ENCODE results near the gene ERP44. TPM values are rescaled to one million over a fixed set of nuclear protein-coding genes. Genes with fewer than 3 reads are reported as not detected.

The ERP44 gene
- total RNA-seq, 1 donor from 2014 or later, result 18.0 TPM

DNA sequence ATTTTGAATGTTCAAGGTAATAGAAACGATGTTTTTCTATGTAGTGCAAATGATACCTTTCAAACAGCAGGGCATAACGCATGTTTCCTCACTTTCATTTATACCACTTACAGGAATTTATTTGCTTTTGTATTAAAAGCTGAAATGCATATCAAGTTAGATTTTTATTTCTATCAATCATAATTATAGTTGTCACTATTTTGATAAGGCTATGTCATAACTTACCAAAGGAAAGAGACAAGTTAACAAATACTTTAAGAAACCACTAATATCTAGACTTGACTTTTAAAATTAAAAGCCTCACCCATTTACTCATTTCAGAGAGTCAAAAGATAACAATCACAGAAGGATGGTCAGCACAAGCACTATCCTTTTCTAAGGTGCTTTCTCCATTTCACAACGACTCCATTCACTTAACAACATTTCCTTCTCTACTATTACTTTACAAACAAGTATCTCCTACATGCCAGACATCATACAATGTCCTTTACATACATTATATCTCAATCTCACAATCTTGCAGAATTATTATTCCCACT lies 12.6 kb downstream of the ERP44 start:
- no peak for TF ChIP-seq EZH2 (IDR thresholded peaks at IDR 0.05)
- no peak for TF ChIP-seq EZH2phosphoT487 (IDR thresholded peaks at IDR 0.05)
- TF ChIP-seq, protein P1, sequence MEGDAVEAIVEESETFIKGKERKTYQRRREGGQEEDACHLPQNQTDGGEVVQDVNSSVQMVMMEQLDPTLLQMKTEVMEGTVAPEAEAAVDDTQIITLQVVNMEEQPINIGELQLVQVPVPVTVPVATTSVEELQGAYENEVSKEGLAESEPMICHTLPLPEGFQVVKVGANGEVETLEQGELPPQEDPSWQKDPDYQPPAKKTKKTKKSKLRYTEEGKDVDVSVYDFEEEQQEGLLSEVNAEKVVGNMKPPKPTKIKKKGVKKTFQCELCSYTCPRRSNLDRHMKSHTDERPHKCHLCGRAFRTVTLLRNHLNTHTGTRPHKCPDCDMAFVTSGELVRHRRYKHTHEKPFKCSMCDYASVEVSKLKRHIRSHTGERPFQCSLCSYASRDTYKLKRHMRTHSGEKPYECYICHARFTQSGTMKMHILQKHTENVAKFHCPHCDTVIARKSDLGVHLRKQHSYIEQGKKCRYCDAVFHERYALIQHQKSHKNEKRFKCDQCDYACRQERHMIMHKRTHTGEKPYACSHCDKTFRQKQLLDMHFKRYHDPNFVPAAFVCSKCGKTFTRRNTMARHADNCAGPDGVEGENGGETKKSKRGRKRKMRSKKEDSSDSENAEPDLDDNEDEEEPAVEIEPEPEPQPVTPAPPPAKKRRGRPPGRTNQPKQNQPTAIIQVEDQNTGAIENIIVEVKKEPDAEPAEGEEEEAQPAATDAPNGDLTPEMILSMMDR (IDR thresholded peaks at IDR 0.05), result no peak
- Histone ChIP-seq H3K4me2 (no peak overlapping the region), H3K27ac (no peak overlapping the region), H2AFZ (replicated peaks) (no peak overlapping the region), H3F3A (ENCODE audit: low read depth) (no peaks in the 10 kb centered on the region), H3K4me3 (no peak overlapping the region), H3K4me1 (no peaks in the 10 kb centered on the region), H4K20me1 (ENCODE audit: low read depth) (peaks cover 12% of the 10 kb centered on the region), H3K9me3 (ENCODE audit: low read depth) (no peaks in the 10 kb centered on the region), H3K27me3 (no peaks in the 10 kb centered on the region), H3K79me2 (ENCODE audit: low read depth) (peaks cover 73% of the 10 kb centered on the region), H3K36me3 (no peaks in the 10 kb centered on the region), H3K9ac (no peak overlapping the region)
- DNase-seq (ENCODE audit: low spot score), result no peak
- Mint-ChIP-seq H3K4me3 (no peak overlapping the region), H3K27me3 (ENCODE audit: insufficient read depth, low read depth) (no peaks in the 10 kb centered on the region), H3K9me3 (no peaks in the 10 kb centered on the region), H3K27ac (no peak overlapping the region), H3K4me1 (peaks cover 3% of the 10 kb centered on the region), H3K36me3 (no peaks in the 10 kb centered on the region)

DNA sequence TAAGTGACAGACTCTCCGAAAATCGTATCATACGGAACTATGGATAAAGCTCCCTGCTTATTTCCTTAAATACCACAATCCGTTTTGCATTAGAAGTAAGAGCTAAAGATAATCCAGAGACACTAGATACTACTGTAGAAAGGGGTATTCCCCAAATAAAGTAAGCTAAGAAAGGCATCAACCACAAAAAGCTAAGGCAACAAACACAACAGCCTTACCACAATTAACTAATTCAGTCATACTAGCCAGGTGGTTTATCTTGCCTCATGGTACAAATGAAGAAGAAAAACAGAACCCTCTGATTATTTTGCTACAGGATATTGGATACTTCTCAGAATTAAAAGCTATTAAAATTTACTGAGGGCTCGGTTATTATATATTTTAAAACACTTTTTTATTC lies 14.1 kb downstream of the ERP44 start:
- peaks cover 9% of the 10 kb centered on the region for H4K20me1 ChIP-seq (ENCODE audit: low read depth)
- Mint-ChIP-seq H3K4me3 (no peak overlapping the region), H3K27me3 (ENCODE audit: insufficient read depth, low read depth) (no peaks in the 10 kb centered on the region), H3K27ac (no peak overlapping the region), H3K4me1 (peaks cover 3% of the 10 kb centered on the region), H3K36me3 (no peaks in the 10 kb centered on the region), H3K9me3 (no peaks in the 10 kb centered on the region)
- no peak overlapping the region for H3K9ac ChIP-seq
- no peaks in the 10 kb centered on the region for H3K9me3 ChIP-seq (ENCODE audit: low read depth)
- no peak for DNase-seq (ENCODE audit: low spot score)
- peaks cover 4% of the 10 kb centered on the region for H3K4me1 ChIP-seq
- peaks cover 72% of the 10 kb centered on the region for H3K79me2 ChIP-seq (ENCODE audit: low read depth)
- H3K27ac ChIP-seq, result no peak overlapping the region
- H3K27me3 ChIP-seq, result no peaks in the 10 kb centered on the region
- no peak overlapping the region for H3K4me2 ChIP-seq
- no peaks in the 10 kb centered on the region for H3F3A ChIP-seq (ENCODE audit: low read depth)
- H3K36me3 ChIP-seq, result no peaks in the 10 kb centered on the region
- no peak for TF ChIP-seq EZH2 (IDR thresholded peaks at IDR 0.05)
- no peak overlapping the region for H3K4me3 ChIP-seq
- H2AFZ ChIP-seq (replicated peaks), result no peak overlapping the region

DNA sequence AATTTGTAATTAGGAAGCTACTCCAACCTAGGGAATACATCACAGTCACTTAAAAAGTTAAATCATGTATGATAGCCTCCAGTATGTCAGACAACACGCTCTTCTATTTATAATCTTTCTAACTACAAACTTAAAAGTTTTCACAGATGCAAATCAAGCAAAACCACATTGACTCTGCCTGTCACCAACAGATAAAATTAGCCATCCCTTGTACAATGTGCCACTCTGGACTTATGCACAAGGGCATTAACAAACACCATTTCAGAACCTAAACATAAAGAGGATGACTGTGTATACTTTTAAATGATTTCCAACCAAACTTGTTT lies 14.7 kb downstream of the ERP44 start:
- Mint-ChIP-seq H3K36me3 (no peaks in the 10 kb centered on the region), H3K9me3 (no peaks in the 10 kb centered on the region), H3K4me3 (no peak overlapping the region), H3K4me1 (peaks cover 3% of the 10 kb centered on the region), H3K27ac (no peak overlapping the region), H3K27me3 (ENCODE audit: insufficient read depth, low read depth) (no peaks in the 10 kb centered on the region)
- no peaks in the 10 kb centered on the region for H3K36me3 ChIP-seq
- peaks cover 4% of the 10 kb centered on the region for H3K4me1 ChIP-seq
- H3K4me2 ChIP-seq, result no peak overlapping the region
- H3K27ac ChIP-seq, result no peak overlapping the region
- TF ChIP-seq, protein P1 (IDR thresholded peaks at IDR 0.05), result no peak
- TF ChIP-seq EZH2phosphoT487 (IDR thresholded peaks at IDR 0.05), result no peak
- no peak for TF ChIP-seq EZH2 (IDR thresholded peaks at IDR 0.05)
- H3K27me3 ChIP-seq, result no peaks in the 10 kb centered on the region
- H3K4me3 ChIP-seq, result no peak overlapping the region
- peaks cover 69% of the 10 kb centered on the region for H3K79me2 ChIP-seq (ENCODE audit: low read depth)
- no peak overlapping the region for H2AFZ ChIP-seq (replicated peaks)
- peaks cover 9% of the 10 kb centered on the region for H4K20me1 ChIP-seq (ENCODE audit: low read depth)
- no peaks in the 10 kb centered on the region for H3K9me3 ChIP-seq (ENCODE audit: low read depth)
- no peak for DNase-seq (ENCODE audit: low spot score)
- no peak overlapping the region for H3K9ac ChIP-seq
- no peaks in the 10 kb centered on the region for H3F3A ChIP-seq (ENCODE audit: low read depth)

DNA sequence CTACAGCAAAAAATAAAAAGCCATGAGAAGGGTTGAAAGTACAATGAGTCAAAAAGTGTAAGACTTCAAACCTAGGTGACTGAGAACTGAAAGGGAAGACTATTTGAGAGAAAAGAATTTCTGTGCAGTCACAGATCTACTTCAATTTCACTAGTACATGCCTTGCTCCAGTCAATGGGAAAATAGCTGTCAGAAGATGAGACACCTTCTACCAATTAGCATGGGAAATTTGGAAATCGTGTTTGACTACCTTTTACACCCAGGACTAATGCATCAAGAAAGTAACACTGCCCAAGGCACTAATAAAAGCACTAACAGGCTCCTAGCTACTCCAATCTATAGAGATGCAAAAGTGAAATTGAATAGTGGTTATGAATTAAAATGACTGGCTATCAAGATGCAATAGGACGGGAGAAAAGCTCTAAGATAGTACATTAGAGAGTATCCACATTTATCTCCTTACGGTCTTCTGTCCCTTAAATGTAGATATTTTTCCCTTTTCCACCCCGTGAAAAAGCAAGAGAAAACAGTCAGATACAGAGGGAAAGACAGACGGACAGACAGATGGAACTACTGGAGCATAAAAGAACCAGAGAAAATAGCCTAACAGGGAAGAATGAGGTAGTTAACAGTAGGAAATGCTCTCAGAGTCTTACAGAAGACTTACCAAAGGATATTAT lies 15.2 kb downstream of the ERP44 start:
- H3K4me1 Mint-ChIP-seq, result peaks cover 3% of the 10 kb centered on the region
- peaks cover 67% of the 10 kb centered on the region for H3K79me2 ChIP-seq (ENCODE audit: low read depth)

More for the DNA sequence above, 15.2 kb downstream of the ERP44 start:
- H3K27ac ChIP-seq, result no peak overlapping the region
- DNase-seq (ENCODE audit: low spot score), result no peak
- Mint-ChIP-seq H3K27me3 (ENCODE audit: insufficient read depth, low read depth) (no peaks in the 10 kb centered on the region), H3K9me3 (no peaks in the 10 kb centered on the region), H3K36me3 (peaks cover 4% of the 10 kb centered on the region), H3K4me3 (no peak overlapping the region), H3K27ac (no peak overlapping the region)
- H3K4me3 ChIP-seq, result no peak overlapping the region
- no peaks in the 10 kb centered on the region for H3F3A ChIP-seq (ENCODE audit: low read depth)
- peaks cover 4% of the 10 kb centered on the region for H3K4me1 ChIP-seq
- no peaks in the 10 kb centered on the region for H3K9me3 ChIP-seq (ENCODE audit: low read depth)
- TF ChIP-seq EZH2phosphoT487 (IDR thresholded peaks at IDR 0.05), result no peak
- TF ChIP-seq EZH2 (IDR thresholded peaks at IDR 0.05), result no peak
- TF ChIP-seq, protein P1 (IDR thresholded peaks at IDR 0.05), result no peak
- no peak overlapping the region for H3K4me2 ChIP-seq
- no peaks in the 10 kb centered on the region for H3K27me3 ChIP-seq
- H3K36me3 ChIP-seq, result no peaks in the 10 kb centered on the region
- H4K20me1 ChIP-seq (ENCODE audit: low read depth), result peaks cover 9% of the 10 kb centered on the region
- H3K9ac ChIP-seq, result no peak overlapping the region
- H2AFZ ChIP-seq (replicated peaks), result no peak overlapping the region
